GM12864 (cell line): ENCODE measurements around the gene DNAJC15.
"Not testable (repeated sequence)": the region's sequence is repeated elsewhere in the genome, so short reads cannot be mapped to it uniquely, and the experiment has no call there.

Experiments used
- DNase-seq: peaks from one replicate; pipeline ENCODE4 v3.0.0-alpha.2; 2011; ENCODE audit warnings: low read depth
- H3K4me3 ChIP-seq: 2 replicates; pipeline ENCODE4 v1.5.1; 2011; ENCODE audit warnings: mild to moderate bottlenecking, low read depth, low read length, control low read depth
- CTCF ChIP-seq: IDR thresholded peaks from 2 replicates; pipeline ENCODE4 v1.5.1; 2011; ENCODE audit warnings: low read depth, mild to moderate bottlenecking, moderate library complexity, low read length, control low read depth, inconsistent platforms; ENCODE audit errors: missing control alignments

The DNAJC15 gene

GRCh38 chr13:42985312-42986175 is 37.8 kb upstream of the DNAJC15 start:
- no peak overlapping the region for H3K4me3 ChIP-seq
- no peak for TF ChIP-seq CTCF
- no peak for DNase-seq

GRCh38 chr13:42986176-42986574 is 37.2 kb upstream of the DNAJC15 start:
- no peak for DNase-seq
- H3K4me3 ChIP-seq = no peak overlapping the region
- no peak for TF ChIP-seq CTCF

GRCh38 chr13:42990291-42991232 is 32.8 kb upstream of the DNAJC15 start:
- TF ChIP-seq CTCF = no peak
- peak overlapping the region; percentile 63 for H3K4me3 ChIP-seq
- no peak for DNase-seq

GRCh38 chr13:42991233-42991897 is 32.0 kb upstream of the DNAJC15 start:
- DNase-seq = not testable (repeated sequence)

GRCh38 chr13:42991898-42992763 is 31.3 kb upstream of the DNAJC15 start, which contains the start of gene EPSTI1:
Gene EPSTI1 (minus strand): TSS chr13:42992241. CDS start chr13:42992165, 76 bp downstream.
- TF ChIP-seq CTCF = no peak
- H3K4me3 ChIP-seq = peak within 1 kb of the TSS; percentile 63
- peak; percentile 62 for DNase-seq

More at GRCh38 chr13:42991233-42991897, 32.0 kb upstream of the DNAJC15 start:
- H3K4me3 ChIP-seq = peak overlapping the region; percentile 63

- TF ChIP-seq CTCF = no peak
- peak overlapping the region; percentile 63; the same call in 1 of the 2 replicates for H3K4me3 ChIP-seq
- DNase-seq = no peak
These were observed 30.6 kb upstream of the DNAJC15 start for GRCh38 chr13:42992764-42993122.
